ENCODE measurements around the gene NDUFA11. TPM values are rescaled to one million over a fixed set of nuclear protein-coding genes. Genes with fewer than 3 reads are reported as not detected.

Gene NDUFA11
- total RNA-seq, 2 experiments from 2014 or later = 94.3 to 96.7 TPM

GRCh38 chr19:5904352-5905113, 943 bp upstream of the NDUFA11 start, which contains the start of gene VMAC:
Gene VMAC (plus strand): TSS chr19:5904872. CDS start chr19:5904891, 19 bp downstream.
- peak within 1 kb of the TSS; percentile 91 for H3K27ac ChIP-seq (ENCODE audit: low read depth in 1 of 2, low read length in 2 of 2)
- H3K4me3 ChIP-seq (ENCODE audit: low read length) = peak within 1 kb of the TSS; percentile 89
- peaks cover 10% of the 10 kb centered on the region for H3K36me3 ChIP-seq (ENCODE audit: insufficient read depth, low read length)
- no peak for TF ChIP-seq CTCF (IDR thresholded peaks at IDR 0.05)
- Mint-ChIP-seq H3K9me3 (no peaks in the 10 kb centered on the region), H3K27ac (peak within 1 kb of the TSS; percentile 99), H3K36me3 (ENCODE audit: low read depth) (peaks cover 34% of the 10 kb centered on the region), H3K27me3 (no peaks in the 10 kb centered on the region), H3K4me3 (peak within 1 kb of the TSS; percentile 93), H3K4me1 (ENCODE audit: low read depth) (peaks cover 35% of the 10 kb centered on the region)
- ATAC-seq (ENCODE audit: poor library complexity) = peak; percentile 76
- DNase-seq = peak; percentile 99 to 100 (median 100)
- peaks cover 53% of the 10 kb centered on the region for H3K4me1 ChIP-seq (ENCODE audit: insufficient read depth, low read length)
- POLR2A ChIA-PET = interaction anchor here (0.6 to 4.4 kb wide), 35 partner anchors 12 to 1800 kb away, joined by 3 to 83 read pairs (median 7); partner anchors contain the start of genes CATSPERD, CLPP, DUS3L and FEM1A
- H3K9me3 ChIP-seq (ENCODE audit: control insufficient read depth in 1 of 2, insufficient read depth in 1 of 2, low read length in 2 of 2) = no peaks in the 10 kb centered on the region
- CTCF ChIA-PET = interaction anchor here (2.2 to 7.0 kb wide), 3 partner anchors 57 to 100 kb away, joined by 7 to 63 read pairs (median 11); no protein-coding TSS in a partner anchor
- H3K27me3 ChIP-seq (ENCODE audit: control insufficient read depth in 1 of 2, insufficient read depth in 2 of 2, low read length in 2 of 2) = no peaks in the 10 kb centered on the region
- intact Hi-C loops (cut with DNase I, micrococcal nuclease) = loop anchor here (1.0 to 10.0 kb wide), 9 partner anchors 58 to 470 kb away; partner anchors contain the start of genes ALKBH7 (in 1 of the 2), DUS3L (in 1 of the 2), PSPN (in 1 of the 2) and RANBP3 (in 1 of the 2)

DNA sequence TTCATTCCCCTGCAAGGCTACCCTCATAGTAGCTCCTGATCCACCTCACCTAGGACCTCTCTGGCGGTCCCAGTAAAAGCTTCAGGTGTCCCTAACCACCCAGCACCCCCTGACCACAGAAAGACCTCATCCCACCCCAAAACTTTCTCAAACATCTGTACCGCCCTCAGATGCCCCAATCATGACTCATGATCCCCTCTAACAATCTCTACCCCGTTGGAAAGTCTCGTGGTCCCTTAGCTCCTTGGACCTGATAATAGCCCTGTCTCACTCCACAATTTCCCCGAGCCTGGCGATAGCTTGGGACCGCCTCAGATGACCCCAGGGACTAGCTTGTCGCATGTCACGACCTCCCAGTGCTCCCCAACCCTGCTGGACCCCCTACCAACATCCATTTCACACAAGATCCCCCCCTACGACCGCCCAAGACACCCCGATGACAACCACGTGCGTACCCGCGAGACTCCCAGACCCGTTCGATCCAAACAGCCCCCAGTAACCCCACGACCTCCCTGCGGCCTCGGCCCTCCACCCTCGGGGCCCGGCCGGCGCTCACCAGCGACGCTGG, 450 bp downstream of the NDUFA11 start:
- no peaks in the 10 kb centered on the region for H3K9me3 Mint-ChIP-seq
- Histone ChIP-seq H3K4me1 (ENCODE audit: insufficient read depth, low read length) (peaks cover 53% of the 10 kb centered on the region), H3K36me3 (ENCODE audit: insufficient read depth, low read length) (peaks cover 2% of the 10 kb centered on the region), H3K4me3 (ENCODE audit: low read length) (peak overlapping the region; percentile 89), H3K9me3 (ENCODE audit: control insufficient read depth in 1 of 2, insufficient read depth in 1 of 2, low read length in 2 of 2) (no peaks in the 10 kb centered on the region), H3K27ac (ENCODE audit: low read depth in 1 of 2, low read length in 2 of 2) (peak overlapping the region; percentile 91), H3K27me3 (ENCODE audit: control insufficient read depth in 1 of 2, insufficient read depth in 2 of 2, low read length in 2 of 2) (no peaks in the 10 kb centered on the region)
- peak overlapping the region; percentile 99 for H3K27ac Mint-ChIP-seq
- H3K36me3 Mint-ChIP-seq (ENCODE audit: low read depth) = peaks cover 34% of the 10 kb centered on the region
- no peak for ATAC-seq (ENCODE audit: poor library complexity)
- no peaks in the 10 kb centered on the region for H3K27me3 Mint-ChIP-seq
- intact Hi-C loops (cut with DNase I, micrococcal nuclease) = loop anchor here in 1 of 2 experiments (2.0 to 10.0 kb wide), 3 partner anchors 74 to 472 kb away; partner anchors contain the start of genes ALKBH7, DUS3L and PSPN
- ChIA-PET POLR2A (interaction anchor here (0.5 to 4.4 kb wide), 24 partner anchors 11 to 1896 kb away, joined by 3 to 83 read pairs (median 8); partner anchors contain the start of genes CATSPERD, DUS3L, KHSRP and LONP1), CTCF (interaction anchor here (2.2 to 7.0 kb wide), 3 partner anchors 59 to 99 kb away, joined by 7 to 63 read pairs (median 11); no protein-coding TSS in a partner anchor)
- DNase-seq = peak in 1 of 14 experiments; percentile 40
- H3K4me3 Mint-ChIP-seq = peak overlapping the region; percentile 93
- H3K4me1 Mint-ChIP-seq (ENCODE audit: low read depth) = peaks cover 35% of the 10 kb centered on the region
- no peak for TF ChIP-seq CTCF (IDR thresholded peaks at IDR 0.05)

DNA sequence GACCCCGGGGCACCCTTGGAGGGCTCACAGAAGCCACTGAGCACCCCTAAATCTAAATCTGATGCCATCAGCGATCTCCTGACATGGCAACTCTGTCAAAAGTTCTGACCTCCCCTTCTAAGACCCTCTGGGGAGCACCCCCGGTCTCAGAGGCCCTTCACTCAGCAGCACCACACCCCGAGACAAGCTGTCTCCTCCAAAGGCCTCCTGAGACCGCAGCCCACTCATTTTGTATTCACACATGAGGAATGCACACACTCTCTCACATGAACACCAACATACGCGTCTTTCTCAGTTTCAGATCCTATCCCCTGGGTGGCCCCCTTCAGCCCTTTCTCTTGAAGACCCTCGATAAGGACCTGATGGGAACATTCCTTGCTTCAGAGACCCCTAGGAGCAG, 2.6 kb downstream of the NDUFA11 start:
- Mint-ChIP-seq H3K4me1 (ENCODE audit: low read depth) (peaks cover 25% of the 10 kb centered on the region), H3K27me3 (no peaks in the 10 kb centered on the region), H3K4me3 (peak overlapping the region; percentile 74), H3K36me3 (ENCODE audit: low read depth) (peaks cover 32% of the 10 kb centered on the region), H3K27ac (peak overlapping the region; percentile 62), H3K9me3 (no peaks in the 10 kb centered on the region)
- no peak for DNase-seq
- Histone ChIP-seq H3K27ac (ENCODE audit: low read depth in 1 of 2, low read length in 2 of 2) (no peak overlapping the region), H3K9me3 (ENCODE audit: control insufficient read depth in 1 of 2, insufficient read depth in 1 of 2, low read length in 2 of 2) (no peaks in the 10 kb centered on the region), H3K4me1 (ENCODE audit: insufficient read depth, low read length) (peaks cover 44% of the 10 kb centered on the region), H3K27me3 (ENCODE audit: control insufficient read depth in 1 of 2, insufficient read depth in 2 of 2, low read length in 2 of 2) (no peaks in the 10 kb centered on the region), H3K4me3 (ENCODE audit: low read length) (no peak overlapping the region), H3K36me3 (ENCODE audit: insufficient read depth, low read length) (peaks cover 12% of the 10 kb centered on the region)
- no peak for TF ChIP-seq CTCF (IDR thresholded peaks at IDR 0.05)
- intact Hi-C loops (cut with DNase I, micrococcal nuclease) = loop anchor here in 1 of 2 experiments (5.0 to 10.0 kb wide), 2 partner anchors 109 to 474 kb away; partner anchors contain the start of genes ALKBH7, DUS3L and PSPN
- ChIA-PET POLR2A (interaction anchor here (0.9 to 4.4 kb wide), 2 partner anchors 9 to 73 kb away, joined by 3 to 83 read pairs; no protein-coding TSS in a partner anchor), CTCF (interaction anchor here (7.0 kb wide), 1 partner anchor 97 kb away, joined by 63 read pairs; no protein-coding TSS in a partner anchor)
- no peak for ATAC-seq (ENCODE audit: poor library complexity)
